Spinal cord (tissue), 10 donors: ENCODE measurements around the gene OSGIN1. TPM values are rescaled to one million over a fixed set of nuclear protein-coding genes. Genes with fewer than 3 reads are reported as not detected.

Experiments
- DNase-seq, 6 donors: peaks; one replicate each; pipeline versions ENCODE4 v3.0.0 to v3.0.0-alpha.2; 2013 to 2015; ENCODE audit warnings: low spot score in 6 of 6, low read depth in 4 of 6
- H3K27ac ChIP-seq: one replicate; pipeline ENCODE4 v1.5.1; 2013; ENCODE audit warnings: low read depth, low read length, control low read depth
- H3K27me3 ChIP-seq: one replicate; pipeline ENCODE4 v1.6.1; 2013; ENCODE audit warnings: low read length; ENCODE audit not compliant: control insufficient read depth, insufficient read depth
- H3K36me3 ChIP-seq: one replicate; pipeline ENCODE4 v1.6.1; 2013; ENCODE audit warnings: low read length; ENCODE audit not compliant: control insufficient read depth, insufficient read depth
- H3K4me1 ChIP-seq: one replicate; pipeline ENCODE4 v1.6.1; 2013; ENCODE audit warnings: low read length; ENCODE audit not compliant: control insufficient read depth, insufficient read depth
- H3K4me3 ChIP-seq: one replicate; pipeline ENCODE4 v1.5.1; 2013; ENCODE audit warnings: low read depth, low read length, control low read depth
- H3K9me3 ChIP-seq: one replicate; pipeline ENCODE4 v1.6.1; 2013; ENCODE audit warnings: low read length; ENCODE audit not compliant: control insufficient read depth, insufficient read depth
- WGBS: methylation state at CpG from one replicate; pipeline ENCODE4 v1.1.5; 2013; ENCODE audit warnings: missing lambda C conversion rate; ENCODE audit not compliant: insufficient coverage; 5-methylcytosine and 5-hydroxymethylcytosine counted together
- polyA plus RNA-seq, 2 donors: library from polyadenylated mRNA; unstranded; fragments of 120-200 nt; gene quantifications; one replicate each; pipeline ENCODE4 v1.2.1, GENCODE V29; 2013; ENCODE audit not compliant: insufficient read length in 2 of 2
- total RNA-seq, 2 donors: library from RNA; depleted of rRNA in 1 of 2; stranded (reverse); fragments of 120-200 nt in 1 of 2; fragments of >200 nt in 1 of 2; gene quantifications; one replicate each; pipeline versions ENCODE4 v1.2.3 to v1.2.4, GENCODE V29; 2013 to 2014
- donor health status: healthy.

Gene OSGIN1
- total and polyA plus RNA-seq, 4 donors: 0.20 to 1.2 (median 0.68) TPM

- Histone ChIP-seq H3K4me1 (peaks cover 12% of the 10 kb centered on the region), H3K27me3 (peaks cover 2% of the 10 kb centered on the region), H3K36me3 (peaks cover 22% of the 10 kb centered on the region), H3K9me3 (no peaks in the 10 kb centered on the region), H3K4me3 (no peak overlapping the region), H3K27ac (no peak overlapping the region)
- WGBS: 91% methylated on average over 24 of the region's 26 CpGs
- no peak for DNase-seq
Observed at GRCh38 chr16:83964684-83965443, 11.8 kb downstream of the OSGIN1 start.

DNA sequence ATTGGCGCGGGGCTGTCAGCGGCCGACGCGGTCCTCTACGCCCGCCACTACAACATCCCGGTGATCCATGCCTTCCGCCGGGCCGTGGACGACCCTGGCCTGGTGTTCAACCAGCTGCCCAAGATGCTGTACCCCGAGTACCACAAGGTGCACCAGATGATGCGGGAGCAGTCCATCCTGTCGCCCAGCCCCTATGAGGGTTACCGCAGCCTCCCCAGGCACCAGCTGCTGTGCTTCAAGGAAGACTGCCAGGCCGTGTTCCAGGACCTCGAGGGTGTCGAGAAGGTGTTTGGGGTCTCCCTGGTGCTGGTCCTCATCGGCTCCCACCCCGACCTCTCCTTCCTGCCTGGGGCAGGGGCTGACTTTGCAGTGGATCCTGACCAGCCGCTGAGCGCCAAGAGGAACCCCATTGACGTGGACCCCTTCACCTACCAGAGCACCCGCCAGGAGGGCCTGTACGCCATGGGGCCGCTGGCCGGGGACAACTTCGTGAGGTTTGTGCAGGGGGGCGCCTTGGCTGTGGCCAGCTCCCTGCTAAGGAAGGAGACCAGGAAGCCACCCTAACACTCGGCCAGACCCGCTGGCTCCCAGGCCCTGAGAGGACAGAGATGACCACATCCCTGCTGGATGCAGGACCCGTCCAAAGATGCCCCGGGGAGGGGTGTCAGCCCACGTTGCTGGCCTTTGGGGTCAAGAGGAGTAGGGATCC, 12.6 kb downstream of the OSGIN1 start:
- 95% methylated on average over 36 of the region's 36 CpGs for WGBS
- no peak overlapping the region for H3K27ac ChIP-seq
- H3K27me3 ChIP-seq: peaks cover 2% of the 10 kb centered on the region
- peaks cover 19% of the 10 kb centered on the region for H3K4me1 ChIP-seq
- H3K4me3 ChIP-seq: no peak overlapping the region
- no peak for DNase-seq
- no peaks in the 10 kb centered on the region for H3K9me3 ChIP-seq
- peaks cover 17% of the 10 kb centered on the region for H3K36me3 ChIP-seq

- 87% methylated on average over 13 of the region's 13 CpGs for WGBS
- Histone ChIP-seq H3K36me3 (peaks cover 14% of the 10 kb centered on the region), H3K4me1 (peaks cover 21% of the 10 kb centered on the region)
Observed at GRCh38 chr16:83966153-83966696, 13.2 kb downstream of the OSGIN1 start.

DNA sequence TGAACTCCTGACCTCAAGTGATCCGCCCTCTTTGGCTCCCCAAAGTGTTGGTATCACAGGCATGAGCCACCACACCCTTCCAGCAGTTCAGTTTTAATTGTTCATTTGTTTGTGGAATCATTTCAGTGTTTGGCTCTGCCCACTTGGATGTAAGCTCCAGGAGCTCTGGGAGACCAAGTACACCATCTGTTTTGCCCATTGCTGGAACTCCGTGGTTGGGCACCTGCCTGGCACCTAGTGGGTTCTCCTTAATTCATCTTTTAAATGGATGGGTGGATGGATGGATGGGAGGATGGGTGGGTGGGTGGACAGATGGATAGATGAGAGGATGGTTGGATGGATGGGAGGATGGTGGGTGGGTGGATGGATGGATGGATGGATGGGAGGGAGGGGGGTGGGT, 14.1 kb downstream of the OSGIN1 start:
- H3K27ac ChIP-seq: no peak overlapping the region
- DNase-seq: no peak
- no peak overlapping the region for H3K4me3 ChIP-seq
- peaks cover 2% of the 10 kb centered on the region for H3K27me3 ChIP-seq
- 40% methylated on average over 1 of the region's 2 CpGs for WGBS
- H3K9me3 ChIP-seq: no peaks in the 10 kb centered on the region
- peaks cover 22% of the 10 kb centered on the region for H3K36me3 ChIP-seq
- peaks cover 21% of the 10 kb centered on the region for H3K4me1 ChIP-seq

More at GRCh38 chr16:83966153-83966696, 13.2 kb downstream of the OSGIN1 start:
- Histone ChIP-seq H3K27me3 (peaks cover 2% of the 10 kb centered on the region), H3K27ac (no peak overlapping the region), H3K4me3 (no peak overlapping the region), H3K9me3 (no peaks in the 10 kb centered on the region)
- no peak for DNase-seq

DNA sequence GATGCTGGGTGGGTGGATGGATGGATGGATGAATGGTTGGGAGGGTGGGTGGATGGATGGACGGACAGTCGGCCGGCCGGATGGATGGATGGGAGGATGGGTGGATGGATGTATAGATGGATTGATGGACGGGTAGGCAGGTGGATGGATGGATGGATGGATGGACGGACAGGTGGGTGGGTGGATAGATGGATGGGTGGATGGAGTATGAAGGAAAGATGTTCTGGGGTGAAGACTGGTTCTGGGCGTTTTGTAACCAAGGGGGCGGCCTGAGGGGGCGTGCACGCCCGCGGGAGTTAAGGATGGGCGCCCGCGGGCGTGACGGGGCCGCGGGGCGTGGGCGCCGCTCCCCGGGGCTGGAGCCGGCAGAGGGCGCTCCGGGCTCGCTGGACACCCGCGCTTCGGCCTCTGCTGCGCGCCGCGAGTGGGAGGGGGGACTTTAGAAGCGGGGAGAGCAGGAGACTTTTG, 14.8 kb downstream of the OSGIN1 start, which contains the start of gene NECAB2:
TSS of gene NECAB2 (plus strand) at position 407 of the 468 bp plus-strand sequence. CDS start 405 bp downstream, outside the sequence.
- Histone ChIP-seq H3K4me3 (peak within 1 kb of the TSS; percentile 32), H3K4me1 (peaks cover 21% of the 10 kb centered on the region), H3K9me3 (no peaks in the 10 kb centered on the region), H3K36me3 (peaks cover 21% of the 10 kb centered on the region), H3K27ac (no peak within 1 kb of the TSS), H3K27me3 (peaks cover 2% of the 10 kb centered on the region)
- DNase-seq: peak in 3 of 6 donors; percentile 38 to 82 (median 75)
- 23% methylated on average over 18 of the region's 35 CpGs for WGBS

DNA sequence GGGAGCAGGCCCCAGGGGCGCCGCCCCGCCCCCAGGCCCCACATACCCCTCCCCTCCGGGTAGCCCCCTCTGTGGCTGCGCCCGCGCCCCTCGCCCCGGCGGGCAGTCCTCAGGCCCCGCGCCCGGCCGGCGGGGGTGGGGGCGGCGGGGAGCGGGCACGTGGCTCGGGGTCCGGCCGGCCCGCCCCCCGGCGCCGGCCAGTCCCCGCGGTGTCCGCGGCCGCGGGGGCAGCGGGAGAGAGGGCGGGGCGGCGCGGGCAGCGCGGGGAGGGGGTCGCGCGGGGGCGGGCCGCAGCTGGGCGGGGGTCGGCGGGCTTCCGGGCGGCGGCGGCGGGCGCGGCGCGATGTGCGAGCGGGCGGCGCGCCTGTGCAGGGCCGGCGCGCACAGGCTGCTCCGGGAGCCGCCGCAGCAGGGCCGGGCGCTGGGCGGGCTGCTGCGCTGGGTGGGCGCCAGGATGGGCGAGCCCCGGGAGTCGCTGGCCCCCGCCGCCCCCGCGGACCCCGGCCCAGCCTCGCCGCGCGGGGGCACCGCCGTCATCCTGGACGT, 15.3 kb downstream of the OSGIN1 start:
- Histone ChIP-seq H3K27me3 (peaks cover 2% of the 10 kb centered on the region), H3K4me3 (no peak overlapping the region), H3K36me3 (peaks cover 19% of the 10 kb centered on the region), H3K27ac (no peak overlapping the region), H3K4me1 (peaks cover 21% of the 10 kb centered on the region), H3K9me3 (no peaks in the 10 kb centered on the region)
- DNase-seq: peak in 1 of 6 donors; percentile 36
- WGBS: under 1% methylated on average over 73 of the region's 87 CpGs

- H3K4me1 ChIP-seq: peaks cover 25% of the 10 kb centered on the region
- H3K9me3 ChIP-seq: no peaks in the 10 kb centered on the region
- no peak overlapping the region for H3K27ac ChIP-seq
- DNase-seq: no peak
- H3K27me3 ChIP-seq: peaks cover 2% of the 10 kb centered on the region
- 3% methylated on average over 42 of the region's 45 CpGs for WGBS
- peaks cover 19% of the 10 kb centered on the region for H3K36me3 ChIP-seq
- H3K4me3 ChIP-seq: peak overlapping the region; percentile 32
Observed at GRCh38 chr16:83968891-83969649, 16.0 kb downstream of the OSGIN1 start.

- H3K27me3 ChIP-seq: peaks cover 2% of the 10 kb centered on the region
- H3K9me3 ChIP-seq: no peaks in the 10 kb centered on the region
- peaks cover 30% of the 10 kb centered on the region for H3K4me1 ChIP-seq
- H3K4me3 ChIP-seq: no peak overlapping the region
- no peak for DNase-seq
- peaks cover 19% of the 10 kb centered on the region for H3K36me3 ChIP-seq
- H3K27ac ChIP-seq: no peak overlapping the region
- WGBS: 53% methylated on average over 14 of the region's 18 CpGs
Observed at GRCh38 chr16:83969771-83970429, 16.9 kb downstream of the OSGIN1 start.
